A549 (cell line): ENCODE measurements around the gene CCDC88B. TPM values are rescaled to one million over a fixed set of nuclear protein-coding genes. Genes with fewer than 3 reads are reported as not detected.

ENCODE experiments used
- ATAC-seq, 2 experiments: fragments of 200-7000 bp in 1 of 2; fragments of >200 bp in 1 of 2; cut with Nextera tagmentation in 1 of 2; cut with Tn5 transposase in 1 of 2; 3 replicates each; pipeline versions ENCODE4 v1.8.0 to v1.9.1; 2018 to 2020; ENCODE audit warnings: mild to moderate bottlenecking in 1 of 2, moderate library complexity in 1 of 2
- CTCF ChIA-PET: fragments of 300-600 bp; sonication (Branson Sonifier 250); formaldehyde crosslinking; extraction: SDS; loops from one replicate; lab custom pipeline; 2021; ENCODE audit warnings: antibody characterized with exemption, inconsistent platforms; lab: Yijun Ruan, JAX
- POLR2A ChIA-PET: fragments of 350-600 bp; formaldehyde crosslinking; extraction: SDS; loops from one replicate; lab custom pipeline; 2021; ENCODE audit warnings: antibody characterized with exemption, inconsistent platforms; lab: Yijun Ruan, JAX
- DNase-seq, 2 experiments: peaks; one replicate each; pipeline versions ENCODE4 v3.0.0 to v3.0.0-alpha.2; 2011 to 2016; ENCODE audit warnings: low read depth in 1 of 2, low spot score in 1 of 2
- FAIRE-seq: peaks from 2 replicates; lab custom pipeline; 2011; peaks lifted over from hg19 to GRCh38; lab: Jason Lieb, UNC
- H3K27ac ChIP-seq, 2 experiments: fragments of >200 bp; sonication (Bioruptor Twin); formaldehyde crosslinking; 3 replicates each; pipeline ENCODE4 v1.5.1; 2016 to 2017
- H3K4me1 ChIP-seq: fragments of >200 bp; sonication (Bioruptor Twin); formaldehyde crosslinking; 3 replicates; pipeline ENCODE4 v1.6.1; 2016
- H3K4me2 ChIP-seq: fragments of >200 bp; sonication (Bioruptor Twin); formaldehyde crosslinking; 3 replicates; pipeline ENCODE4 v1.6.1; 2016
- H3K4me3 ChIP-seq: fragments of >200 bp; sonication (Bioruptor Twin); formaldehyde crosslinking; 3 replicates; pipeline ENCODE4 v1.5.1; 2016
- H3K9me3 ChIP-seq: fragments of >200 bp; sonication (Bioruptor Twin); formaldehyde crosslinking; 3 replicates; pipeline ENCODE4 v1.6.1; 2016
- ELK1 ChIP-seq: fragments of 150-350 bp; IDR thresholded peaks from 2 replicates; pipeline ENCODE4 v1.6.1; 2014; ENCODE audit warnings: low read depth, mild to moderate bottlenecking, low read length
- ESRRA ChIP-seq: fragments of 150-350 bp; IDR thresholded peaks from 2 replicates; pipeline ENCODE4 v1.6.1; 2014; ENCODE audit warnings: mild to moderate bottlenecking, low read length, borderline replicate concordance
- FOXS1 ChIP-seq: fragments of 250-450 bp; sonication (Bioruptor Pico); IDR thresholded peaks from 2 replicates; pipeline ENCODE4 v1.5.0; 2020; ENCODE audit warnings: mild to moderate bottlenecking, moderate library complexity
- HDAC2 ChIP-seq: fragments of 200-600 bp; sonication (generic); IDR thresholded peaks from 2 replicates; pipeline ENCODE4 v1.6.1; 2016
- HMGXB4 ChIP-seq: fragments of 250-450 bp; sonication (Bioruptor Pico); IDR thresholded peaks from 2 replicates; pipeline ENCODE4 v1.5.0; 2021; ENCODE audit warnings: mild to moderate bottlenecking, moderate library complexity, borderline replicate concordance
- HOXA7 ChIP-seq: fragments of 250-450 bp; sonication (Bioruptor Pico); IDR thresholded peaks from 2 replicates; pipeline ENCODE4 v1.5.0; 2020; ENCODE audit warnings: mild to moderate bottlenecking, moderate library complexity
- HOXB13 ChIP-seq: fragments of 250-450 bp; sonication (Bioruptor Pico); IDR thresholded peaks from 2 replicates; pipeline ENCODE4 v1.5.0; 2020; ENCODE audit warnings: low read depth, mild to moderate bottlenecking, moderate library complexity
- HOXB5 ChIP-seq: fragments of 250-450 bp; sonication (Bioruptor Pico); IDR thresholded peaks from 2 replicates; pipeline ENCODE4 v1.5.0; 2020; ENCODE audit warnings: mild to moderate bottlenecking, moderate library complexity
- JUN ChIP-seq, 2 experiments: fragments of >200 bp; sonication (Bioruptor Twin); formaldehyde crosslinking; IDR thresholded peaks; 2 replicates in 1 of 2; 3 replicates in 1 of 2; pipeline ENCODE4 v1.6.1; 2016 to 2017
- JUNB ChIP-seq: fragments of >200 bp; sonication (Bioruptor Twin); formaldehyde crosslinking; IDR thresholded peaks from 2 replicates; pipeline ENCODE4 v1.6.1; 2016
- KDM1A ChIP-seq: fragments of 200-600 bp; sonication (generic); IDR thresholded peaks from 2 replicates; pipeline ENCODE4 v1.6.1; 2016; ENCODE audit warnings: low read depth, mild to moderate bottlenecking
- KDM5A ChIP-seq: fragments of 200-600 bp; sonication (generic); IDR thresholded peaks from 2 replicates; pipeline ENCODE4 v1.6.1; 2016; ENCODE audit warnings: antibody characterized with exemption, mild to moderate bottlenecking
- MAFK ChIP-seq: fragments of 450-650 bp; IDR thresholded peaks from 2 replicates; pipeline ENCODE4 v1.6.1; 2014; ENCODE audit not compliant: partially characterized antibody
- MAX ChIP-seq: IDR thresholded peaks from 2 replicates; pipeline ENCODE4 v1.6.1; 2012
- NR3C1 ChIP-seq: fragments of >200 bp; sonication (Bioruptor Twin); formaldehyde crosslinking; IDR thresholded peaks from 3 replicates; pipeline ENCODE4 v1.6.1; 2017
- POLR2A ChIP-seq: IDR thresholded peaks from 2 replicates; pipeline ENCODE4 v1.6.1; 2012; ENCODE audit warnings: mild to moderate bottlenecking, low read length
- USF2 ChIP-seq: fragments of 450-650 bp; IDR thresholded peaks from 2 replicates; pipeline ENCODE4 v1.6.1; 2014; ENCODE audit warnings: antibody characterized with exemption
- ZNF302 ChIP-seq: fragments of 250-450 bp; sonication (Bioruptor Pico); IDR thresholded peaks from 2 replicates; pipeline ENCODE4 v1.9.0; 2021; ENCODE audit warnings: inconsistent platforms, mild to moderate bottlenecking, moderate library complexity
- WGBS: methylation state at CpG from one replicate; pipeline ENCODE4 v1.1.6; 2017; ENCODE audit errors: missing lambda C conversion rate; 5-methylcytosine and 5-hydroxymethylcytosine counted together
- polyA plus RNA-seq, 4 experiments: library from polyadenylated mRNA; depleted of rRNA in 3 of 4; stranded (reverse); fragments of >200 nt; fragmentation: RNase III in 1 of 4; extraction: RNeasy Plus Mini Kit Qiagen cat#74134 plus additional on column Dnase treatment in 1 of 4; gene quantifications; 2 replicates in 3 of 4; 3 replicates in 1 of 4; pipeline ENCODE4 v1.2.3, GENCODE V29; 2011 to 2017

CCDC88B gene
- polyA plus RNA-seq, 2 of the 4 experiments (the other 2 are of a cell fraction) = 4.8 to 8.8 TPM

GRCh38 chr11:64372021-64372420 is 32.0 kb downstream of the CCDC88B start:
- ATAC-seq = no peak
- Histone ChIP-seq H3K4me3 (no peak overlapping the region), H3K4me1 (no peaks in the 10 kb centered on the region), H3K27ac (no peak overlapping the region), H3K4me2 (no peak overlapping the region), H3K9me3 (no peaks in the 10 kb centered on the region)
- POLR2A ChIA-PET = interaction anchor here (1.0 kb wide), 1 partner anchor 17 kb away, joined by 4 read pairs; no protein-coding TSS in a partner anchor
- DNase-seq = no peak
- WGBS = 99% methylated on average over 6 of the region's 6 CpGs
- no peak for TF ChIP-seq NR3C1
- no peak for TF ChIP-seq MAX
- no peak for TF ChIP-seq HOXA7 (CRISPR knock-in tag)
- no peak for TF ChIP-seq HOXB13
- TF ChIP-seq ESRRA = no peak
- no peak for TF ChIP-seq HOXB5 (CRISPR knock-in tag)
- no peak for TF ChIP-seq MAFK
- CTCF ChIA-PET = interaction anchor here (0.6 to 2.5 kb wide), 8 partner anchors 15 to 683 kb away, joined by 3 to 11 read pairs (median 4); partner anchors contain the start of genes PRDX5 and TRMT112
- no peak for FAIRE-seq

- Histone ChIP-seq H3K4me3 (peak overlapping the region; percentile 44), H3K4me1 (no peaks in the 10 kb centered on the region), H3K9me3 (no peaks in the 10 kb centered on the region), H3K27ac (peak overlapping the region; percentile 59 to 72), H3K4me2 (peak overlapping the region; percentile 56)
- ATAC-seq (peak; percentile 96 to 100), DNase-seq (peak; percentile 88 to 90), FAIRE-seq (no peak)
- TF ChIP-seq HMGXB4 (CRISPR knock-in tag) (no peak), JUNB (no peak), USF2 (peak; percentile 94), POLR2A (peak; percentile 56; the same call in 1 of the 2 replicates), JUN (IDR thresholded peaks at IDR 0.05) (0 out of 5 replicates have a peak, but pooled peaks of 1 of the 2 experiments have one; percentile 43), MAFK (no peak), KDM1A (no peak), HOXA7 (CRISPR knock-in tag) (no peak), MAX (0 out of 2 replicates have a peak, but pooled peaks have one; percentile 12), FOXS1 (no peak)
- CTCF ChIA-PET = interaction anchor here (0.9 to 2.5 kb wide), 9 partner anchors 11 to 316 kb away, joined by 3 to 11 read pairs (median 3); partner anchors contain the start of genes PRDX5 and TRMT112
- POLR2A ChIA-PET = interaction anchor here (0.6 to 1.0 kb wide), 2 partner anchors 18 to 190 kb away, joined by 4 to 5 read pairs; no protein-coding TSS in a partner anchor
- whole genome bisulfite sequencing = 47% methylated on average over 17 of the region's 18 CpGs
These were observed 33.0 kb downstream of the CCDC88B start for GRCh38 chr11:64372802-64373597.

- peak overlapping the region; percentile 44 for H3K4me3 ChIP-seq
- H3K27ac ChIP-seq = peak overlapping the region; percentile 59 to 71; a peak in 5 of 6 replicates
- POLR2A ChIA-PET = no interaction called here
- no peaks in the 10 kb centered on the region for H3K9me3 ChIP-seq
- CTCF ChIA-PET = interaction anchor here (1.1 to 2.5 kb wide), 4 partner anchors 10 to 18 kb away, joined by 3 to 11 read pairs (median 6); no protein-coding TSS in a partner anchor
- ATAC-seq (no peak), FAIRE-seq (no peak), DNase-seq (no peak)
- TF ChIP-seq ELK1 (no peak), KDM1A (no peak), ZNF302 (CRISPR knock-in tag) (no peak), POLR2A (no peak), KDM5A (no peak), HDAC2 (no peak)
- peak overlapping the region; percentile 56 for H3K4me2 ChIP-seq
- 65% methylated on average over 5 of the region's 5 CpGs for WGBS
- no peaks in the 10 kb centered on the region for H3K4me1 ChIP-seq
These were observed 33.6 kb downstream of the CCDC88B start for GRCh38 chr11:64373598-64373974.
